8988T (cell line): ENCODE measurements around the gene TMEM63C.
"Not testable (repeated sequence)": the region's sequence is repeated elsewhere in the genome, so short reads cannot be mapped to it uniquely, and the experiment has no call there.

ENCODE experiments used
- DNase-seq: peaks from one replicate; pipeline ENCODE4 v3.0.0; 2011

The TMEM63C gene

DNA sequence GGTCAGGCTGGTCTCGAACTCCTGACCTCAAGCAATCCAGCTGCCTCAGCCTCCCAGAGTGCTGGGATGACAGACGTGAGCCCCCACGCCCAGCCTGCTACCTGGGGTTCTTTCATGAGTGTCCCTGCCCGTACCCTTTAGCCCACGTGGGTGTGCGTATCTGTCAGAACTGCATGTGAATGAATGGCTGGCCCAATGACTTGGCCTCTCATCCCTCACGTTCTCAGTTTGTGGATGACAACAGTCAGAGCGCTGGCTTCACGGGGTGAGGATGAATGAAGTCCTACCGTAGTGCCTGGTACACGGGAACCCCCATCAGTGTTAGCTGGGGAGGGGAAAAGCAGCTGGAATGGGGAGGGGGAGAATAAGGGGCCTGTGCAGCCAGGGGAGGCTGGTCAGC, 23.9 kb upstream of the TMEM63C start:
- DNase-seq = no peak

GRCh38 chr14:77158175-77158881, 23.3 kb upstream of the TMEM63C start:
- DNase-seq = no peak

GRCh38 chr14:77158882-77159255, 22.7 kb upstream of the TMEM63C start:
- no peak for DNase-seq

DNA sequence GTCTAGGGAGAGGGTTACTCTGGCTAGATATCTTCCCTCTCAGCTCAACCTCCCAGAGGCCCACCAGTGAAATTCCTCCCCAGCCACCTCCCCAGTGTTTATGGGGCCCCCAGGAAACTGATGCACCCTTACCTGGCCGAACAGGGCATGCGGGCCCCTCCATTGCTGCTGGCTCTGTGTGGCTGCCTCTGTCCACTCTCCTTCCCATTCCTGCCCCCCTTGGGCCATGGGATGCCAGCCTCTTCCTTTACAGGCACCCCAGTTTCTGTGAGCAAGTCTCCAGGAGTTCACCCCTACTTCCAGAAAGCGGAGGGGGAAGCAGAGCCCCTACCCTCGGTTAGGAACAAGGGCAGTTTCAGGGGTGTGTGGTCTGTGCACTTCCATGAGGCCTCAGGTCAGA, 20.6 kb upstream of the TMEM63C start:
- DNase-seq = no peak

- no peak for DNase-seq
Observed at GRCh38 chr14:77170045-77170444, 11.6 kb upstream of the TMEM63C start.

DNA sequence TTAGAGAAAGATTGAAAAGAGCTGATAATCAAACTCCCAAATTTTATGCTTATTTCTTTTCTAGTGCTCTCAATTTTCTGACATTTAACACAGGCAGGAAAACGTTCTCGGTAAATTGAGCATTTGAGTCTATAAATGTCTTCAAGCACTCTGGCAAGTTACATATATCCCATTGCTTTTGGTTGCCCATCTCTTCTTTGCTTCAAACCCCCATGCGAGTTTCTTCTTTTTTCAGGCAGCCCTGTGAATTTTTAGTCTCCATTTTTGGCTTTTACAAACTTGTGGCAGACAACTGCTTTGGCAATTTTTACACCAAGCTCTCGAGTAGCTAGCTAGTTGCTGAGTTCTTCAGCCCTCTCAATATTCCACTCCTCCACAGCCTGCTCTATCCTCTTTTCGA, 8.7 kb upstream of the TMEM63C start:
- DNase-seq = no peak

GRCh38 chr14:77173911-77174617, 7.5 kb upstream of the TMEM63C start:
- DNase-seq = not testable (repeated sequence)

DNA sequence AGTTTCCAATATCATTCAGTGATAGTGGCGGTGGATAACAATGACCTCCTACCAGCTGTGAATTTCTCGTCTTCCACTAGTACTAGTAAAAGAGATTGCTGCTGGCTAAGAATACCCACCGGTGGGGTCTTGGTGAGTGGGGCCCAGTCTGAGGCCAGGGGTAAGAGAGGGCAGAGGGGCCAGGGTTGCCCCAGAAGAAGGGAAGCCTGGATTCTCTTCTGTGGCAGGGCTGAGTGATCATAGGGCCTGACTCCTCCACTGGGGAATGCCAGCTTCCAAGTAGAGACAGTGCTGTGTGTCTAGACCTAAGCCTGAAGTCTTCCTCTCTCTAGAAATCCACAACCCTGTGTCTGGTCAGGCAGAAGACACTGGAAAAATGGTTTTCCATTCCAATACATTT, 5.8 kb upstream of the TMEM63C start:
- DNase-seq = no peak

DNA sequence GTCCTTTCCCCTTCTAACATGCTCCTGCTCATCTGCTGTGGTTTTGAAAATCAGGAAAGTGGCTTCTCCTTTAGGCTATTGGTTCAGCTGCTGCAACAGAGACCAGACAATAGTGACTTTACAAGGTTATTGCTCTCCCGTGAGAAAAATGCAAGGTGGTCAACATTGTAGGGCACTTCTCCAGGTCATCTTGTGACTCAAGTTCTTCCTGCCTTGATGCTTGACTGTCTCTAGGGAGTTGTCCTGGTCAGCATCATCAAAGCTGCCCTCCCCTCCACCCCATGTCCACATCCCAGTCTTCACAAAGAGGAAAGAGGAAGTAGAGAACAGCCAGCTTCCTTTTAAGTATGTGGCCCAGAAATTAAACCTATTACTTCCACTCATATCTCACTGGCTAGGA, 3.9 kb upstream of the TMEM63C start:
- DNase-seq = no peak

DNA sequence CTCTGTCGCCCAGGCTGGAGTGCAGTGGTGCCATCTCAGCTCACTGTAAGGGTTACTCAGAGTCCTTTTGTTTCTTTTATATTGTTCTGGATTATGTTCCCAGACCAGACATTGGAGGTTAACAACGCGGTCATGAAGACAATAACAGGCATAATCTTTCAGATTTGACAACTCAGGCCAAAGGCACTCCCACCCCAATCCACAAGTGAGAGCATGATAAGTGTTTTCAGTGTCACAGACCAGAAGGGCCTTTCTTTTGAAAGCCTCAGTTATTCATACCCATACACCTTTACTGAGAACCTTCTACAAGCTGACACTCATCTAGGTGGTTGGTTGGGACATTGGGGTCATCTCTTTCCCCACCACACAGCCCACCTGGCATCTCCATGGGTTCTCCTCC, 2.9 kb upstream of the TMEM63C start:
- DNase-seq = no peak

GRCh38 chr14:77180726-77181602, 634 bp upstream of the TMEM63C start:
- no peak for DNase-seq

DNA sequence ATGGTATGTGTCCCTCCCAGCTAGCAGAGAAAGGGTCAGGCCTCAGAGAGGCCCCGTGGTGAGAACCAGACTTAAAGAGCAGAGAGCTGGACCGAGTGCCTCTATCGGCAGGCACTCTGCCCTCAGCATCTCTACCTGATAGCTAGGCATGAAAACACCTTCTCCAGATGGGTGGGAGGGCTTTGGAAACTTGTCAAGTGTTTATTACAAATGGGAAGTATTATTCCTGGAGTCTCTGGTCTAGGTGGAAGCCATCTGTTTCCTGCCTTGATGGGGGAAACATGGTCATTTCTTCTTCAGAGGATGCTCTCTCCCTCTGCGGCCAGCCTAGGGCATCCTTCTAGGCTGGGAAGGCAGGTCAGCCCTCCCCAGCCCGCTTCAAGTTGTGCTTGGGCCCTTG, 2.3 kb downstream of the TMEM63C start:
- DNase-seq = no peak

- DNase-seq = no peak
Observed at GRCh38 chr14:77184396-77185092, 2.9 kb downstream of the TMEM63C start.

DNA sequence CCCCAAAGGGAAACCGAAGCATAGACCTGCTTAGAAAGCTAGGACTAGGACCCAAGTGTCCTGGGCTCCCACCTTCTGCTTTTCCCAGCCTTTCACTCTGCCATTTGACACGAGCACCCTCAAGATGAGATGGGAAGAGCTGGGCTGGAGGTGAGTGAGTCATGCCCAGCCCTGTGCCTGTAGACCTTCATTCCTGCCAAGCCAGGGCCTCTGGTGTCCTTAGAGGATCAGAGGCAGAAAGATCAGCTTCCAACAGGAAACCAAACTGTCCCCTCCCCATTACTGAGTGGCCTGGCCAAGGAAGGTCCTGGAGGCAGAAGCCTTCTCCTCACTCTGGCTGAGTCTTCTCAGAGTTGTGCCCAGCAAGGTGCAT, 3.5 kb downstream of the TMEM63C start:
- no peak for DNase-seq

DNA sequence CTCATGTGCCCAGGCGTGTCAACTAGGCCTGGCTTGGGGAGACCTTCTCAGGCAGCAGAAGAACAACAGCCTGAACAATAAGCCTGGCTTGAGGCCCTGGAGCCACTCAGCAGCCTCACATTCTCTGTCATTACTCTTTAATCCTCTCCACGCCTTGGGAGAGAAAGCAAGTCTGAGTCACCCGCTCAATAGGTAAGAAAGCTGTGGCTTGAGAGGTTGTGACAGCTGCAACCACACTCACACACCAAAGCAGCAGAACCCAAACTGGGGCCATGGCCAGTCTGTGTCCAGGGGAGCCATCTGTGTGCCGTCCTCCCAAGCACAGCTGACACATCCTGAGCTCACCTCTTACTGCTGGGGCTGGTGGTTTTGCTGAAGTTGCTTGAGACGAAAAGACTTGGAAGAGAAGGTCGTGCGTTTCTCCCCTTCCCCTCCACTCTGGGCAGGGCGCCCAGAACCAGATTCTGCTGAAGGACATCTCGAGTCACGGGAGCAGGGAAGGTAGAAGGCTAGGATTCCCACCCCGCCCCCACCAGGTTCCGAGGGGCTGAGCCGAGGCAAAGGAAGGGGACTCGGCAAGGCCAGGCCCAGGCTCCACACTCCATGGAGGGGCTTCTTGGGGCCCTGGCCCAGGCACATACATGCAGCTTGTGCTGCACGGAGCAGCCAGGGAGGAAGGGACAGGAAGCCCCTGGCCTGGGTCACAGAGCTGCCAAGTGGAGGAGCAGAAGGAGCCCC, 5.5 kb downstream of the TMEM63C start:
- DNase-seq = no peak

GRCh38 chr14:77187649-77188012, 6.0 kb downstream of the TMEM63C start:
- no peak for DNase-seq

- DNase-seq = no peak
Observed at GRCh38 chr14:77189479-77189878, 7.9 kb downstream of the TMEM63C start.

DNA sequence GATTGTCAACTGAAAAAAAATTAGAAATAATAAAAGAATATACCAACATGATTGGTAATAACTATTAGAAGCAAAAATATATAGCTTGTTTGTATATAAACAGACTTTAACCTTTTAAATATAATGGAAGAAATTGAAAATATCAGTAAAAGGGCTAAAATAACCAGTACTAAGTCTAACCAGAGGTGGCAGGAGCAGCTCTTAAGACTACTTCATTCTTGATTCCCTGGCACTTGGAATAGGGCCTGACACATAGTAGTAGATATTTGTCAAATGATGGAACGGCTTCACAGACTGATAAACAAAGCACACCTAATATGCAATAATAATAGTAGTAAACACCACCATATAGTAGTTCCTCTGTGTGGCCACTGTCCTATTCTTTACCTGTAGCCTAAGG, 9.4 kb downstream of the TMEM63C start:
- DNase-seq = no peak

DNA sequence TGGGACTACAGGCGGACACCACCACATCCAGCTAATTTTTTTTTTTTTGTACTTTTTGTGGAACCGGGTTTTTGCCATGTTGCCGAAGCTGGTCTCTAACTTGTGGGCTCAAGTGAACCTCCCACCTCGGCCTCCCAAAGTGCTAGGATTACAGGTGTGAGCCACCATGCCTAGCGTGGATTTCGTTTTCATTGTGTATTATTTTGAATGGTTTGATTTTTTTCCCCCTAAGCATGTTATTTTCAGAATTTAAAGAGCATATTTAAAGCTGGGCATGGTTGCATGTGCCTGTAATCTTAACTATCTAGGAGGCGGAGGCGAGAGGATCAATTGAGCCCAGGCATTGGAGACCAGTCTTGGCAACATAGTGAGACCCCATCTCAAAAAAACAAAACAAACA, 13.1 kb downstream of the TMEM63C start:
- DNase-seq = no peak

- no peak for DNase-seq
Observed at GRCh38 chr14:77195766-77196165, 14.2 kb downstream of the TMEM63C start.

DNA sequence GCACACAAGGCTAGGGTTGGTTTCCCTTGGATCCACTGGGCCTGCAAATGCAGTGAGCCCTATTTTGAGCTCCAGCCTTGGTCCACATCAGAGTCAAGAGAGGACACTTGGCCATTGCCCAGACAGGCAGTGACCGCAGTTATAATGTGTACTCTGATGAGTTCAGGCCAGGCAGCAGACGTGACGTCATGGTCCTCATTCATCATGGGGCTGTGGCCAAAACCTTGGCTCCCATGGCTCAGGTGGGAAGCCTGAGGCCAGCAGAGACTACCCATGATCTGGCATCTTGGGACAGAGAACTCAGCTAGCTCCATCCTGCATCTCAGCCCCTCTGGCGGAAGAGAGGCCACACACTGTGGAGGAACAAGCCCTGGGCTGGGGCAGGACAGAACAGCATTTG, 16.4 kb downstream of the TMEM63C start:
- no peak for DNase-seq

DNA sequence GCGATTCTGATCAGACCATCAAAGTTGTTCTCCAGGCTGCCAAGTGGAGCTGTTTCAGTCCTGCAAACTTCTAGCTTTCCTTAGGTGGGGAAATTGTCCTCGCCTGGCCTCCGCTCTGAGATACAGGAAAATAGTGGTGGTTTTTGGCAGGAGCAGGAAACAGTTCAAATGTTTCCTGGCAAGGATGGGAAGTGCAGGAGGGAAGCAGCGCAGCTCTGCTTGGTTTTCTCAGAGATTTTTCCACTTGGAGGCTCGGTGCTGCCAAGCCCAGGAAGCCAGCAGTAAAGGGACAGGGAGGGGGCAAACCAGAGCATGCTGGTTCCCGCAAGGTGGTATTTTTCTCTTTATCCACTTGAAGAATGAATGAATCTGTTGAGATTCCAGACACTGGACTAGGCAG, 17.0 kb downstream of the TMEM63C start:
- DNase-seq = no peak

DNA sequence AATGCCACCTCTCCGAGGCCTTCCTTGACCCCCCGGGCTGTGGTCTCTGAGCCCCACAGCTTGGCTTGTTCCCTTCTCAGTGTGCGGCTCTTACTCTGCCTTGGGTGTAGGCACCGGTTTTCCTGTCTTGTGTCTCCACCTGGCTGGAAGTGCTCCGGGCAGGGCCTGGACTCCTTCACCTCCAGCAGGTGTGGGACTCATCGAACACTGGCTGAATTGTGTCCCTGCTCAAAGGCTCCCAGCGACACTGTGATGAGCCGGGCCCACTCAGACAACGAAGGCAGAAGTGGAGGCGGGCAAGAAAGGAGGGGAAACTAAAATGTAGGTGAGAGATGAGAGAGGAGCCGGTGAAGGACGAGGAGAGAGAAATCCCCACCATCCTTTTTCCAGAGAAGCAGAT, 18.0 kb downstream of the TMEM63C start:
- DNase-seq = no peak
